ENCODE measurements around the gene OGDH.

The OGDH gene

GRCh38 chr7:44629829-44630522, 23.5 kb downstream of the OGDH start:
- CTCF ChIA-PET, result interaction anchor here (1.3 to 1.6 kb wide), 4 partner anchors 9 to 291 kb away, joined by 3 to 4 read pairs (median 4); no protein-coding TSS in a partner anchor
- TF ChIP-seq CTCF (IDR thresholded peaks at IDR 0.05; ENCODE audit: control extremely low read depth, extremely low read depth, low read depth, missing control alignments), result no peak
- POLR2A ChIA-PET, result no interaction called here
- peak; percentile 46 for DNase-seq (ENCODE audit: extremely low spot score)

- no peak for DNase-seq (ENCODE audit: extremely low spot score)
- no peak for TF ChIP-seq CTCF (IDR thresholded peaks at IDR 0.05; ENCODE audit: control extremely low read depth, extremely low read depth, low read depth, missing control alignments)
- CTCF ChIA-PET, result interaction anchor here (1.1 to 1.5 kb wide), 5 partner anchors 8 to 25 kb away, joined by 3 to 5 read pairs (median 4); partner anchors contain the start of gene OGDH
- POLR2A ChIA-PET, result interaction anchor here (0.6 kb wide), 2 partner anchors 34 to 259 kb away, joined by 3 to 6 read pairs; no protein-coding TSS in a partner anchor
Measured at GRCh38 chr7:44630792-44631457, 24.5 kb downstream of the OGDH start.

GRCh38 chr7:44631458-44632115, 25.2 kb downstream of the OGDH start:
- CTCF ChIA-PET, result interaction anchor here (1.1 to 1.5 kb wide), 5 partner anchors 8 to 26 kb away, joined by 3 to 5 read pairs (median 3); partner anchors contain the start of gene OGDH
- POLR2A ChIA-PET, result interaction anchor here (0.6 kb wide), 3 partner anchors 33 to 260 kb away, joined by 3 to 7 read pairs (median 6); no protein-coding TSS in a partner anchor

GRCh38 chr7:44632196-44632595, 25.8 kb downstream of the OGDH start:
- CTCF ChIA-PET, result interaction anchor here (1.2 to 1.4 kb wide), 2 partner anchors 25 to 26 kb away, joined by 3 to 5 read pairs; partner anchors contain the start of gene OGDH
- no peak for TF ChIP-seq CTCF (IDR thresholded peaks at IDR 0.05; ENCODE audit: control extremely low read depth, extremely low read depth, low read depth, missing control alignments)
- POLR2A ChIA-PET, result interaction anchor here (0.6 to 1.5 kb wide), 2 partner anchors 8 to 172 kb away, joined by 4 to 7 read pairs; no protein-coding TSS in a partner anchor
- no peak for DNase-seq (ENCODE audit: extremely low spot score)

More at GRCh38 chr7:44631458-44632115, 25.2 kb downstream of the OGDH start:
- TF ChIP-seq CTCF (IDR thresholded peaks at IDR 0.05; ENCODE audit: control extremely low read depth, extremely low read depth, low read depth, missing control alignments), result no peak
- no peak for DNase-seq (ENCODE audit: extremely low spot score)

- ChIA-PET CTCF (interaction anchor here (0.8 to 2.0 kb wide), 4 partner anchors 16 to 35 kb away, joined by 4 to 6 read pairs (median 5); partner anchors contain the start of gene OGDH), POLR2A (interaction anchor here (0.5 to 1.5 kb wide), 5 partner anchors 10 to 367 kb away, joined by 3 to 6 read pairs (median 4); partner anchors contain the start of gene OGDH)
- peak; percentile 73 for DNase-seq (ENCODE audit: extremely low spot score)
- no peak for TF ChIP-seq CTCF (IDR thresholded peaks at IDR 0.05; ENCODE audit: control extremely low read depth, extremely low read depth, low read depth, missing control alignments)
Measured at GRCh38 chr7:44633254-44634186, 27.1 kb downstream of the OGDH start.
